H9 (cell line): ENCODE measurements around the gene SNRPB2. TPM values are rescaled to one million over a fixed set of nuclear protein-coding genes. Genes with fewer than 3 reads are reported as not detected.

ENCODE experiments used
- DNase-seq: peaks from one replicate; pipeline ENCODE4 v3.0.0-alpha.2; 2017
- H2AFZ ChIP-seq: one replicate; pipeline ENCODE4 v1.6.1; 2013; ENCODE audit warnings: mild to moderate bottlenecking, low read length, control low read depth, moderate library complexity
- H2AK5ac ChIP-seq: 2 replicates; pipeline ENCODE4 v1.6.1; 2013; ENCODE audit warnings: low read length, control low read depth, mixed read lengths; ENCODE audit not compliant: insufficient read length
- H2BK120ac ChIP-seq: one replicate; pipeline ENCODE4 v1.6.1; 2013; ENCODE audit warnings: low read depth, mild to moderate bottlenecking, low read length, control low read depth, inconsistent platforms; ENCODE audit not compliant: poor library complexity, severe bottlenecking
- H2BK12ac ChIP-seq: 2 replicates; pipeline ENCODE4 v1.6.1; 2013; ENCODE audit warnings: low read length, control low read depth, mixed read lengths, low read depth; ENCODE audit not compliant: insufficient read length
- H2BK15ac ChIP-seq: 2 replicates; pipeline ENCODE4 v1.6.1; 2013; ENCODE audit warnings: low read depth, low read length, control low read depth
- H2BK20ac ChIP-seq: one replicate; pipeline ENCODE4 v1.6.1; 2013; ENCODE audit warnings: low read depth, mild to moderate bottlenecking, low read length, control low read depth, inconsistent platforms; ENCODE audit not compliant: poor library complexity, severe bottlenecking
- H2BK5ac ChIP-seq: 2 replicates; pipeline ENCODE4 v1.6.1; 2013; ENCODE audit warnings: low read length, control low read depth, mixed read lengths; ENCODE audit not compliant: insufficient read length
- H3K14ac ChIP-seq: 2 replicates; pipeline ENCODE4 v1.6.1; 2013; ENCODE audit warnings: low read length, control low read depth; ENCODE audit not compliant: insufficient read depth
- H3K18ac ChIP-seq: 2 replicates; pipeline ENCODE4 v1.6.1; 2013; ENCODE audit warnings: low read depth, mild to moderate bottlenecking, mixed read lengths, low read length, control low read depth; ENCODE audit not compliant: insufficient read length
- H3K23ac ChIP-seq: 2 replicates; pipeline ENCODE4 v1.6.1; 2013; ENCODE audit warnings: low read length, control low read depth, mixed read lengths, low read depth; ENCODE audit not compliant: insufficient read length
- H3K23me2 ChIP-seq: 2 replicates; pipeline ENCODE4 v1.6.1; 2013; ENCODE audit warnings: low read depth, mild to moderate bottlenecking, mixed read lengths, low read length, control low read depth; ENCODE audit not compliant: insufficient read length, poor library complexity, severe bottlenecking
- H3K27ac ChIP-seq: 2 replicates; pipeline ENCODE4 v1.5.1; 2013; ENCODE audit warnings: low read length, control low read depth, mixed read lengths, low read depth; ENCODE audit not compliant: insufficient read length
- H3K27me3 ChIP-seq: 2 replicates; pipeline ENCODE4 v1.6.1; 2013; ENCODE audit warnings: low read length, control low read depth, inconsistent platforms; ENCODE audit not compliant: insufficient read depth
- H3K4ac ChIP-seq: 2 replicates; pipeline ENCODE4 v1.6.1; 2013; ENCODE audit warnings: low read depth, mild to moderate bottlenecking, control low read depth, inconsistent platforms, low read length, moderate library complexity
- H3K4me1 ChIP-seq: 2 replicates; pipeline ENCODE4 v1.6.1; 2013; ENCODE audit warnings: low read length, control low read depth, inconsistent platforms; ENCODE audit not compliant: insufficient read depth
- H3K4me2 ChIP-seq: 2 replicates; pipeline ENCODE4 v1.6.1; 2013; ENCODE audit warnings: low read length, control low read depth, mixed read lengths; ENCODE audit not compliant: insufficient read length, insufficient read depth
- H3K56ac ChIP-seq: 2 replicates; pipeline ENCODE4 v1.6.1; 2013; ENCODE audit warnings: low read depth, mild to moderate bottlenecking, mixed read lengths, low read length, control low read depth; ENCODE audit not compliant: insufficient read length
- H3K79me1 ChIP-seq: 2 replicates; pipeline ENCODE4 v1.6.1; 2013; ENCODE audit warnings: low read depth, mild to moderate bottlenecking, moderate library complexity, low read length, control low read depth, inconsistent platforms; ENCODE audit not compliant: insufficient read depth, poor library complexity, severe bottlenecking
- H3K79me2 ChIP-seq: 2 replicates; pipeline ENCODE4 v1.6.1; 2013; ENCODE audit warnings: low read length, control low read depth, inconsistent platforms; ENCODE audit not compliant: insufficient read depth
- H3K9ac ChIP-seq: 2 replicates; pipeline ENCODE4 v1.6.1; 2013; ENCODE audit warnings: low read length, control low read depth, mixed read lengths; ENCODE audit not compliant: insufficient read length; ENCODE audit errors: extremely low read depth
- H3K9me3 ChIP-seq: one replicate; pipeline ENCODE4 v1.6.1; 2013; ENCODE audit warnings: low read depth, low read length, inconsistent platforms; ENCODE audit not compliant: control insufficient read depth
- H3T11ph ChIP-seq: one replicate; pipeline ENCODE4 v1.6.1; 2013; ENCODE audit warnings: mild to moderate bottlenecking, low read length, control low read depth, inconsistent platforms
- H4K20me1 ChIP-seq: one replicate; pipeline ENCODE4 v1.6.1; 2013; ENCODE audit not compliant: control insufficient read depth, insufficient read length, insufficient read depth
- H4K5ac ChIP-seq: 2 replicates; pipeline ENCODE4 v1.6.1; 2013; ENCODE audit warnings: low read depth, mild to moderate bottlenecking, mixed read lengths, low read length, control low read depth; ENCODE audit not compliant: insufficient read length
- H4K8ac ChIP-seq: replicated peaks from 2 replicates; pipeline ENCODE4 v1.6.1; 2013; ENCODE audit warnings: low read length, control low read depth, mixed read lengths, low read depth; ENCODE audit not compliant: insufficient read length
- H4K91ac ChIP-seq: 2 replicates; pipeline ENCODE4 v1.6.1; 2013; ENCODE audit warnings: low read depth, mild to moderate bottlenecking, moderate library complexity, mixed read lengths, low read length, control low read depth; ENCODE audit not compliant: insufficient read length
- H3K27ac Mint-ChIP-seq, 3 experiments: 2 replicates in 2 of 3; 3 replicates in 1 of 3; pipeline ENCODE4 v1.8.0; 2020 to 2021; ENCODE audit warnings: mixed read lengths in 3 of 3, mild to moderate bottlenecking in 1 of 3, moderate library complexity in 1 of 3
- H3K27me3 Mint-ChIP-seq: 2 replicates; pipeline ENCODE4 v1.8.0; 2021; ENCODE audit warnings: low read depth, mild to moderate bottlenecking, moderate library complexity, mixed read lengths
- H3K36me3 Mint-ChIP-seq, 3 experiments: 2 replicates in 2 of 3; 3 replicates in 1 of 3; pipeline ENCODE4 v1.8.0; 2020 to 2021; ENCODE audit warnings: low read depth in 3 of 3, mixed read lengths in 3 of 3; ENCODE audit not compliant: insufficient read depth in 1 of 3
- H3K4me1 Mint-ChIP-seq, 2 experiments: 2 replicates each; pipeline ENCODE4 v1.8.0; 2020; ENCODE audit warnings: mixed read lengths in 2 of 2
- H3K4me3 Mint-ChIP-seq, 2 experiments: 2 replicates in 1 of 2; 3 replicates in 1 of 2; pipeline ENCODE4 v1.8.0; 2020 to 2021; ENCODE audit warnings: mild to moderate bottlenecking in 2 of 2, mixed read lengths in 2 of 2, moderate library complexity in 1 of 2
- H3K9me3 Mint-ChIP-seq, 2 experiments: 2 replicates in 1 of 2; 3 replicates in 1 of 2; pipeline ENCODE4 v1.8.0; 2020; ENCODE audit warnings: mild to moderate bottlenecking in 2 of 2, mixed read lengths in 2 of 2, moderate library complexity in 1 of 2
- WGBS: extraction: QIAGEN DNeasy Blood & Tissue Kit; methylation state at CpG from one replicate; pipeline ENCODE4 v1.1.7; 2013; ENCODE audit warnings: missing lambda C conversion rate, low lambda C conversion rate, mixed read lengths; ENCODE audit not compliant: insufficient read length; ENCODE audit errors: extremely low coverage; 5-methylcytosine and 5-hydroxymethylcytosine counted together
- total RNA-seq: library from RNA; stranded (reverse); gene quantifications from 2 replicates; pipeline ENCODE4 v1.2.1, GENCODE V29; 2021
- TF ChIP-seq, protein P1 (sequence below): fragments of 200-600 bp; sonication (generic); conservative IDR thresholded peaks from 3 replicates; pipeline ENCODE4 v1.8.0; 2021; ENCODE audit warnings: antibody characterized with exemption, mild to moderate bottlenecking

SNRPB2 gene
- total RNA-seq, 1 experiment from 2014 or later = 93.2 TPM

DNA sequence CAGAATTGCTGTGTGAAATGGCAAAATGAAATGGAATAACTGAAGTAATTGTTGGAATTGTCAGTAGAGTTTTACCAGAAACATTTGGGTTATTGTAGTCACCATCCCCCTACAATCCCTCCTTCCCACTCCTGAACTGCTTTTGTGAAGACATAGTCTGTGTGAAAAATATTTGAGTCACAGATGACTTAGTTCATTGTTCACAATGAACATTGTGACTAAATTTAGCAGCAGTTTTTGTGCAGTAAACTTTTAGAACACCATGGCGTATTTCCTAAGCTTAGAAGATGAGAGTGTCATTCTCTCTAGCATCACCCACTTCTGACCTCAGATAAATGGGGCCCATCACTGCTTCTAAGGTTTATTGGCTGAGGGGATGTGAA, 29.3 kb downstream of the SNRPB2 start:
- Histone ChIP-seq H3K27ac (no peak overlapping the region), H3K4me1 (0 out of 2 replicates have a peak, but pooled peaks cover 2% of the 10 kb centered on the region), H4K5ac (no peak overlapping the region), H3K79me2 (no peaks in the 10 kb centered on the region), H3K9ac (no peak overlapping the region), H3K18ac (no peak overlapping the region), H3K4ac (no peak overlapping the region), H4K91ac (no peak overlapping the region), H3T11ph (no peak overlapping the region), H4K20me1 (no peaks in the 10 kb centered on the region), H2BK5ac (no peak overlapping the region), H3K79me1 (no peaks in the 10 kb centered on the region), H3K56ac (no peak overlapping the region), H2BK120ac (no peak overlapping the region), H3K27me3 (no peaks in the 10 kb centered on the region), H2AK5ac (no peak overlapping the region), H3K14ac (no peak overlapping the region), H3K23ac (no peak overlapping the region), H3K4me2 (no peak overlapping the region), H2BK20ac (no peak overlapping the region), H3K23me2 (no peaks in the 10 kb centered on the region), H3K9me3 (peaks cover 6% of the 10 kb centered on the region), H2AFZ (no peak overlapping the region), H2BK15ac (no peak overlapping the region), H4K8ac (no peak overlapping the region), H2BK12ac (no peak overlapping the region)
- peaks cover 16 to 17% of the 10 kb centered on the region in 2 experiments for H3K4me1 Mint-ChIP-seq
- no CpG with 5 or more reads among the region's 1 CpG for WGBS
- H3K27ac Mint-ChIP-seq = no peak overlapping the region
- TF ChIP-seq, protein P1, sequence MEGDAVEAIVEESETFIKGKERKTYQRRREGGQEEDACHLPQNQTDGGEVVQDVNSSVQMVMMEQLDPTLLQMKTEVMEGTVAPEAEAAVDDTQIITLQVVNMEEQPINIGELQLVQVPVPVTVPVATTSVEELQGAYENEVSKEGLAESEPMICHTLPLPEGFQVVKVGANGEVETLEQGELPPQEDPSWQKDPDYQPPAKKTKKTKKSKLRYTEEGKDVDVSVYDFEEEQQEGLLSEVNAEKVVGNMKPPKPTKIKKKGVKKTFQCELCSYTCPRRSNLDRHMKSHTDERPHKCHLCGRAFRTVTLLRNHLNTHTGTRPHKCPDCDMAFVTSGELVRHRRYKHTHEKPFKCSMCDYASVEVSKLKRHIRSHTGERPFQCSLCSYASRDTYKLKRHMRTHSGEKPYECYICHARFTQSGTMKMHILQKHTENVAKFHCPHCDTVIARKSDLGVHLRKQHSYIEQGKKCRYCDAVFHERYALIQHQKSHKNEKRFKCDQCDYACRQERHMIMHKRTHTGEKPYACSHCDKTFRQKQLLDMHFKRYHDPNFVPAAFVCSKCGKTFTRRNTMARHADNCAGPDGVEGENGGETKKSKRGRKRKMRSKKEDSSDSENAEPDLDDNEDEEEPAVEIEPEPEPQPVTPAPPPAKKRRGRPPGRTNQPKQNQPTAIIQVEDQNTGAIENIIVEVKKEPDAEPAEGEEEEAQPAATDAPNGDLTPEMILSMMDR = no peak
- H3K27me3 Mint-ChIP-seq = no peaks in the 10 kb centered on the region; the same call in 1 of the 2 replicates
- H3K4me3 Mint-ChIP-seq = no peak overlapping the region
- no peak for DNase-seq
- H3K36me3 Mint-ChIP-seq = peaks cover 6 to 9% (median 8%) of the 10 kb centered on the region in 3 experiments; a peak in 4 of 7 replicates
- peaks cover 10 to 19% of the 10 kb centered on the region in 2 experiments for H3K9me3 Mint-ChIP-seq
